Pancreas (tissue), 10 donors: Measurements from ENCODE around the gene MRPL42. TPM values are rescaled to one million over a fixed set of nuclear protein-coding genes. Genes with fewer than 3 reads are reported as not detected.
A peak's percentile ranks its signal among the peaks of the same experiment; 100 is the strongest.

Experiments used
- ATAC-seq, 4 donors: fragments of 200-7000 bp; cut with Tn5 transposase; one replicate each; pipeline versions ENCODE4 v1.8.0 to v1.9.1; 2020; ENCODE audit warnings: mild to moderate bottlenecking in 4 of 4, moderate library complexity in 4 of 4
- DNase-seq, 6 donors: peaks; one replicate each; pipeline ENCODE4 v3.0.0-alpha.2; 2020
- FAIRE-seq: peaks from 2 replicates; lab custom pipeline; 2012; peaks lifted over from hg19 to GRCh38; lab: Jason Lieb, UNC
- H3K27ac ChIP-seq, 4 donors: fragments of 200-600 bp; sonication (generic); 1 replicate in 3 of 4; 2 replicates in 1 of 4; pipeline versions ENCODE4 v1.5.0 to v1.8.0; 2020
- H3K27me3 ChIP-seq, 4 donors: fragments of 200-600 bp; one replicate each; pipeline ENCODE4 v1.8.0; 2021
- H3K36me3 ChIP-seq, 3 donors: fragments of 200-600 bp; sonication (generic) in 1 of 3; one replicate each; pipeline versions ENCODE4 v1.5.0 to v1.8.0; 2020 to 2021
- H3K4me1 ChIP-seq, 3 donors: fragments of 200-600 bp; one replicate each; pipeline ENCODE4 v1.8.0; 2021
- H3K4me3 ChIP-seq, 4 donors: fragments of 200-600 bp; sonication (generic) in 2 of 4; one replicate each; pipeline versions ENCODE4 v1.5.0 to v1.8.0; 2020 to 2021
- H3K9me3 ChIP-seq, 4 donors: fragments of 200-600 bp; one replicate each; pipeline ENCODE4 v1.8.0; 2021
- CTCF ChIP-seq, 4 donors: fragments of 200-600 bp; sonication (generic) in 3 of 4; IDR thresholded peaks; one replicate each; pipeline versions ENCODE4 v1.5.0 to v1.8.0; 2021; ENCODE audit warnings: antibody characterized with exemption in 4 of 4
- WGBS, 2 donors: extraction: QIAGEN DNeasy Blood & Tissue Kit; methylation state at CpG; one replicate each; pipeline ENCODE4 v1.1.7; 2013; 5-methylcytosine and 5-hydroxymethylcytosine counted together
- intact Hi-C, 3 donors: fragments of 100-400 bp; cut with DNase I; formaldehyde crosslinking; loops; one replicate each; pipeline versions ENCODE4 v1.11.1 to v1.14.2; 2022
- polyA plus RNA-seq, 2 donors: library from polyadenylated mRNA; stranded (reverse); fragments of 200-250 nt; gene quantifications; one replicate each; pipeline ENCODE4 v1.2.3, GENCODE V29; 2013
- total RNA-seq, 6 donors: library from RNA; stranded (reverse); fragmentation: NEBNext Ultra II Directional in 4 of 6; extraction: Animal tissue kit (Norgen Biotek cat#: 25700) in 4 of 6; gene quantifications; one replicate each; pipeline versions ENCODE4 v1.2.1 to v1.2.4, GENCODE V29; 2021 to 2023
- donor health status: healthy with polysubstance abuse.
- donor health status: DM: no; HTN: no; CAD: no; lungs with moderate emphysema.
- donor health status: DM: no; HTN: no; CAD: no.
- donor health status: control.
- donor health status: control.
- donor health status: Bipolar disorder and iron deficiency.
- donor health status: DM: yes; HTN: yes; CAD: no.
- donor health status: DM: no; HTN: no; CAD: no.
- donor health status: DM: no; HTN: no; CAD: no.
- donor health status: DM: yes; HTN: yes; CAD: no.

The MRPL42 gene
- total and polyA plus RNA-seq, 8 donors = 11.8 to 28.6 (median 22.8) TPM

GRCh38 chr12:93440043-93440835 is 27.1 kb upstream of the MRPL42 start:
- FAIRE-seq (no peak), DNase-seq (no peak), ATAC-seq (no peak)
- 13 to 14% methylated on average over 12 of the region's 12 CpGs for WGBS, 2 donors
- Histone ChIP-seq H3K27ac (no peak overlapping the region), H3K4me3 (peak overlapping the region in 3 of 4 donors; percentile 74 to 93 (median 87)), H3K9me3 (no peaks in the 10 kb centered on the region), H3K36me3 (no peaks in the 10 kb centered on the region), H3K4me1 (peaks cover 0 to 19% (median 19%) of the 10 kb centered on the region in 3 donors), H3K27me3 (no peaks in the 10 kb centered on the region)
- intact Hi-C loops = no loop called here
- no peak for TF ChIP-seq CTCF (IDR thresholded peaks at IDR 0.05)

GRCh38 chr12:93441081-93441616 is 26.2 kb upstream of the MRPL42 start:
- peak in 5 of 6 donors; percentile 10 to 82 (median 32) for DNase-seq
- intact Hi-C loops = no loop called here
- Histone ChIP-seq H3K36me3 (no peaks in the 10 kb centered on the region), H3K27ac (peak overlapping the region; percentile 83 to 89 (median 84)), H3K9me3 (no peaks in the 10 kb centered on the region), H3K27me3 (no peaks in the 10 kb centered on the region), H3K4me1 (peaks cover 0 to 19% (median 19%) of the 10 kb centered on the region in 3 donors), H3K4me3 (peak overlapping the region; percentile 74 to 99 (median 90))
- ATAC-seq = peak; percentile 5 to 39 (median 14)
- 0 to 1% methylated on average over 28 to 55 of the region's 55 CpGs for WGBS, 2 donors
- no peak for FAIRE-seq
- TF ChIP-seq CTCF (IDR thresholded peaks at IDR 0.05) = no peak

- Histone ChIP-seq H3K36me3 (no peaks in the 10 kb centered on the region), H3K9me3 (no peaks in the 10 kb centered on the region), H3K27ac (peak within 1 kb of the TSS; percentile 83 to 89 (median 84)), H3K4me1 (peaks cover 0 to 19% (median 19%) of the 10 kb centered on the region in 3 donors), H3K4me3 (peak within 1 kb of the TSS; percentile 74 to 99 (median 90)), H3K27me3 (no peaks in the 10 kb centered on the region)
- ATAC-seq (peak; percentile 96 to 97 (median 96)), FAIRE-seq (no peak), DNase-seq (peak; percentile 95 to 98 (median 96))
- whole genome bisulfite sequencing, 2 donors = 0% methylated on average over 89 to 105 of the region's 105 CpGs
- intact Hi-C loops = no loop called here
- no peak for TF ChIP-seq CTCF (IDR thresholded peaks at IDR 0.05)
These were observed 25.5 kb upstream of the MRPL42 start, which contains the start of gene UBE2N for GRCh38 chr12:93441617-93442410. Gene UBE2N, minus strand, starts transcription at chr12:93441947. Its CDS starts 63 bp downstream, at chr12:93441884.

GRCh38 chr12:93442411-93443340 is 24.6 kb upstream of the MRPL42 start:
- H3K36me3 ChIP-seq = no peaks in the 10 kb centered on the region
- intact Hi-C loops = no loop called here
- peak overlapping the region; percentile 83 to 89 (median 84) for H3K27ac ChIP-seq
- no peaks in the 10 kb centered on the region for H3K27me3 ChIP-seq
- TF ChIP-seq CTCF (IDR thresholded peaks at IDR 0.05) = no peak
- peak overlapping the region; percentile 74 to 99 (median 90) for H3K4me3 ChIP-seq
- no peaks in the 10 kb centered on the region for H3K9me3 ChIP-seq
- ATAC-seq (peak; percentile 1 to 10 (median 4)), DNase-seq (no peak), FAIRE-seq (no peak)
- peaks cover 0 to 19% (median 19%) of the 10 kb centered on the region in 3 donors for H3K4me1 ChIP-seq
- 4 to 6% methylated on average over 19 of the region's 19 CpGs for WGBS, 2 donors
